HUES64 (cell line): ENCODE measurements around the gene DNAH2.

ENCODE experiments used
- H3K27ac ChIP-seq: 2 replicates; pipeline ENCODE4 v1.7.0; 2013; ENCODE audit warnings: low read depth, low read length, inconsistent platforms
- H3K27me3 ChIP-seq: 2 replicates; pipeline ENCODE4 v1.6.1; 2013; ENCODE audit warnings: mild to moderate bottlenecking, low read length; ENCODE audit not compliant: insufficient read depth
- H3K36me3 ChIP-seq: 2 replicates; pipeline ENCODE4 v1.6.1; 2013; ENCODE audit warnings: mild to moderate bottlenecking, low read length; ENCODE audit not compliant: insufficient read depth
- H3K4me1 ChIP-seq: 2 replicates; pipeline ENCODE4 v1.6.1; 2013; ENCODE audit warnings: mild to moderate bottlenecking, low read length, moderate library complexity; ENCODE audit not compliant: insufficient read depth
- H3K4me3 ChIP-seq: 2 replicates; pipeline ENCODE4 v1.5.1; 2013; ENCODE audit warnings: mild to moderate bottlenecking, low read length, moderate library complexity
- H3K9ac ChIP-seq: 2 replicates; pipeline ENCODE4 v1.6.1; 2013; ENCODE audit warnings: mild to moderate bottlenecking, low read depth, low read length
- H3K9me3 ChIP-seq: 2 replicates; pipeline ENCODE4 v1.6.1; 2013; ENCODE audit warnings: low read depth, low read length; ENCODE audit not compliant: insufficient read depth
- WGBS: fragments of 150-250, 120-280 bp; methylation state at CpG from one replicate; pipeline ENCODE4 v1.1.7; 2013; ENCODE audit warnings: missing lambda C conversion rate; 5-methylcytosine and 5-hydroxymethylcytosine counted together

Gene DNAH2

GRCh38 chr17:7737601-7738000 lies 20.1 kb downstream of the DNAH2 start:
- Histone ChIP-seq H3K9ac (no peak overlapping the region), H3K36me3 (no peaks in the 10 kb centered on the region), H3K9me3 (no peaks in the 10 kb centered on the region), H3K27ac (no peak overlapping the region), H3K27me3 (peaks cover 13% of the 10 kb centered on the region; the same call in 1 of the 2 replicates), H3K4me3 (no peak overlapping the region), H3K4me1 (no peaks in the 10 kb centered on the region)
- 91% methylated on average over 5 of the region's 5 CpGs for WGBS

GRCh38 chr17:7739746-7740145 lies 22.2 kb downstream of the DNAH2 start:
- H3K9ac ChIP-seq = no peak overlapping the region
- WGBS = 83% methylated on average over 14 of the region's 14 CpGs
- no peak overlapping the region for H3K4me3 ChIP-seq
- peaks cover 13% of the 10 kb centered on the region; the same call in 1 of the 2 replicates for H3K27me3 ChIP-seq
- no peaks in the 10 kb centered on the region for H3K4me1 ChIP-seq
- no peak overlapping the region for H3K27ac ChIP-seq
- H3K9me3 ChIP-seq = no peaks in the 10 kb centered on the region
- no peaks in the 10 kb centered on the region for H3K36me3 ChIP-seq

- H3K27ac ChIP-seq = no peak overlapping the region
- no peak overlapping the region for H3K4me3 ChIP-seq
- H3K36me3 ChIP-seq = no peaks in the 10 kb centered on the region
- H3K27me3 ChIP-seq = peaks cover 13% of the 10 kb centered on the region; the same call in 1 of the 2 replicates
- 92% methylated on average over 42 of the region's 42 CpGs for WGBS
- H3K9me3 ChIP-seq = no peaks in the 10 kb centered on the region
- no peak overlapping the region for H3K9ac ChIP-seq
- no peaks in the 10 kb centered on the region for H3K4me1 ChIP-seq
These were observed 23.0 kb downstream of the DNAH2 start for GRCh38 chr17:7740481-7741001.

- no peaks in the 10 kb centered on the region for H3K9me3 ChIP-seq
- no peak overlapping the region for H3K4me3 ChIP-seq
- H3K36me3 ChIP-seq = no peaks in the 10 kb centered on the region
- H3K4me1 ChIP-seq = no peaks in the 10 kb centered on the region
- H3K27me3 ChIP-seq = peaks cover 5% of the 10 kb centered on the region; the same call in 1 of the 2 replicates
- no peak overlapping the region for H3K9ac ChIP-seq
- H3K27ac ChIP-seq = no peak overlapping the region
- 94% methylated on average over 10 of the region's 10 CpGs for WGBS
These were observed 25.2 kb downstream of the DNAH2 start for GRCh38 chr17:7742729-7743128.

GRCh38 chr17:7744416-7744815 lies 26.9 kb downstream of the DNAH2 start:
- no peak overlapping the region for H3K9ac ChIP-seq
- peaks cover 3% of the 10 kb centered on the region; the same call in 1 of the 2 replicates for H3K27me3 ChIP-seq
- no peaks in the 10 kb centered on the region for H3K4me1 ChIP-seq
- no peaks in the 10 kb centered on the region for H3K36me3 ChIP-seq
- H3K4me3 ChIP-seq = no peak overlapping the region
- H3K27ac ChIP-seq = no peak overlapping the region
- no peaks in the 10 kb centered on the region for H3K9me3 ChIP-seq
- 91% methylated on average over 8 of the region's 8 CpGs for WGBS

GRCh38 chr17:7745748-7746470 lies 28.4 kb downstream of the DNAH2 start:
- H3K9ac ChIP-seq = no peak overlapping the region
- no peak overlapping the region for H3K27ac ChIP-seq
- no peaks in the 10 kb centered on the region for H3K9me3 ChIP-seq
- no peaks in the 10 kb centered on the region for H3K36me3 ChIP-seq
- no peaks in the 10 kb centered on the region for H3K27me3 ChIP-seq
- H3K4me3 ChIP-seq = no peak overlapping the region
- no peaks in the 10 kb centered on the region for H3K4me1 ChIP-seq
- 58% methylated on average over 6 of the region's 7 CpGs for WGBS

- Histone ChIP-seq H3K27me3 (no peaks in the 10 kb centered on the region), H3K4me1 (no peaks in the 10 kb centered on the region), H3K9me3 (no peaks in the 10 kb centered on the region), H3K36me3 (no peaks in the 10 kb centered on the region), H3K27ac (no peak overlapping the region), H3K9ac (no peak overlapping the region), H3K4me3 (no peak overlapping the region)
- 85% methylated on average over 3 of the region's 4 CpGs for WGBS
These were observed 30.1 kb downstream of the DNAH2 start for GRCh38 chr17:7747635-7748071.

- 82% methylated on average over 10 of the region's 10 CpGs for WGBS
- H3K9me3 ChIP-seq = no peaks in the 10 kb centered on the region
- H3K36me3 ChIP-seq = no peaks in the 10 kb centered on the region
- no peak overlapping the region for H3K27ac ChIP-seq
- H3K4me3 ChIP-seq = no peak overlapping the region
- no peak overlapping the region for H3K9ac ChIP-seq
- no peaks in the 10 kb centered on the region for H3K4me1 ChIP-seq
- no peaks in the 10 kb centered on the region for H3K27me3 ChIP-seq
These were observed 30.7 kb downstream of the DNAH2 start for GRCh38 chr17:7748076-7748775.

GRCh38 chr17:7750321-7750821 lies 32.8 kb downstream of the DNAH2 start:
- Histone ChIP-seq H3K27me3 (no peaks in the 10 kb centered on the region), H3K4me1 (no peaks in the 10 kb centered on the region), H3K27ac (no peak overlapping the region), H3K4me3 (no peak overlapping the region), H3K9me3 (no peaks in the 10 kb centered on the region), H3K9ac (no peak overlapping the region), H3K36me3 (no peaks in the 10 kb centered on the region)
- 85% methylated on average over 4 of the region's 4 CpGs for WGBS

- H3K36me3 ChIP-seq = no peaks in the 10 kb centered on the region
- no peaks in the 10 kb centered on the region for H3K4me1 ChIP-seq
- H3K9ac ChIP-seq = no peak overlapping the region
- H3K9me3 ChIP-seq = no peaks in the 10 kb centered on the region
- no peak overlapping the region for H3K27ac ChIP-seq
- H3K27me3 ChIP-seq = no peaks in the 10 kb centered on the region
- 86% methylated on average over 8 of the region's 8 CpGs for WGBS
- no peak overlapping the region for H3K4me3 ChIP-seq
These were observed 37.1 kb downstream of the DNAH2 start for GRCh38 chr17:7754656-7755055.
